GM21529 (cell line): Measurements from ENCODE around the gene CYP2S1.
"Not testable (repeated sequence)": the region's sequence is repeated elsewhere in the genome, so short reads cannot be mapped to it uniquely, and the experiment has no call there.

Experiments used
- ATAC-seq: cut with Tn5 transposase; IDR thresholded peaks from one replicate; pipeline ENCODE4 v1.9.1; 2021; ENCODE audit not compliant: unreplicated experiment

CYP2S1 gene

GRCh38 chr19:41192574-41193429 lies at the start of gene CYP2S1:
Gene CYP2S1 (plus strand): TSS chr19:41193219. CDS start chr19:41193265, 46 bp downstream.
- ATAC-seq = no peak

GRCh38 chr19:41144403-41144802 lies 48.6 kb upstream of the CYP2S1 start:
- no peak for ATAC-seq

DNA sequence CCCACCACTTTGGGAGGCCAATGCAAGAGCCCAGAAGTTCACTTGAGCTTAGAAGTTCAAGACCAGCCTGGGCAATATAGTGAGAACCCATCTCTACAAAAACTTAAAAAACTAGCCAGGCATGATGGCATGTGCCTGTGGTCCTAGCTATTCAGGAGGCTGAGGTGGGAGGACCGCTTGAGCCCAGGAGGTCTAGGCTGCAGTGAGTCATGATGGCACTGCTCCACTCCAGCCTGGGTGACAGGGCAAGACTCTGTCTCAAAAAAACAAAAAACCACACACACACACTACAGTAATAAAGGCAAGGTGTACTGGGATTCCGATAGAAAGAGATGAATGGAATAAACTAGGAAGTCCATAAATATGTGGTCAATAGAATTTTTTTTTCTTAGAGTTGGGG lies 43.2 kb upstream of the CYP2S1 start:
- no peak for ATAC-seq

DNA sequence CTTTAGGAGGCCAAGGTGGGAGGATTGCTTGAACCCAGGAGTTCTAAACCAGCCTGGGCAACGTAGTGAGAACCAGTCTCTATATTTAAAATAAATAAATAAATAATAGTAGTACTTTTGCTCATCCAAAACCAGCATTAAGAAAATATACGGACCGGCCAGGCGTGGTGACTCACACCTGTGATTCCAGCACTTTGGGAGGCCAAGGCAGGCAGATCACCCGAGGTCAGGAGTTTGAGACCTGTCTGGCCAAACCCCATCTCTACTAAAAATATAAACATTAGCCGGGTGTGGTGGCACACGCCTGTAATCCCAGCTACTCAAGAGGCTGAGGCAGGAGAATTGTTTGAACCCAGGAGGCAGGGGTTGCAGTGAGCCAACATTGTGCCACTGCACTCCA lies 42.0 kb upstream of the CYP2S1 start:
- not testable (repeated sequence) for ATAC-seq

GRCh38 chr19:41154060-41154459 lies 39.0 kb upstream of the CYP2S1 start:
- ATAC-seq = no peak

DNA sequence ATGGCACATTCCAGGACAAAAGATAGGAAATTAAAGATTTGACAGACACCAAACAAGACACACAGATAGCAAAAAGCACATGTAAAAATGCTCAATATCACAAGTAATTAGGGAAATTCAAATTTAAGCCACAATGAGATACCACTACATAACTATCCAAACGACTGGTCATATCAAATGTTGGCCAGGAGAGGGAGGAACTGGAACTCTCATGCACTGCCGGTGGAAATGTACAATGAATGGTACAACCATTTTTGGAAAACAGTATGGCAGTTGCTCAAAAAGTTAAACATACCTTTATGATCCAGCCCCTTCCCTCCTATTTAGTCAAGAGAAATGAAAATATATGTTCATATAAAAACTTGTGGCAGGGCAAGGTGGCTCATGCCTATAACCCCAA lies 36.8 kb upstream of the CYP2S1 start:
- no peak for ATAC-seq

- no peak for ATAC-seq
These were observed 33.1 kb upstream of the CYP2S1 start for GRCh38 chr19:41159881-41160280.

DNA sequence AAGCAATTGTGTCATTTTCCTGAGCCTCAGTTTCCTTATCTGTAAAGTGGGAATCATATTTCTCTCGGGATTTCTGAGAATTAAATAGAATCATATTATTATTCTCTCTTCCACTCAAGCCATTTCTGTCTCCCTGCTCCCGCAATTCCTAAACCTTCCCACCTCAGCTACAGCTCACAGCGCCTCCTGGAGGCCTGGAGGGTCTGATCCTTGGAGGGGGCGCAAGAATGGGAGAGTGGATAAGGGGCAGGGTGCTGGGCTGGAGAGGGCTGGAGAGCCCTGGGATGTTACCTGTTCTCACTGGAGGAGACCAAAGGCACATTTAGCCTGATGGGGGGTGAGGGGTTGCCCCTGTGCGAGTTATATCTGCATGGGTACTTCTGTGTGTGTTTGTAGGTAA lies 31.1 kb upstream of the CYP2S1 start:
- no peak for ATAC-seq

DNA sequence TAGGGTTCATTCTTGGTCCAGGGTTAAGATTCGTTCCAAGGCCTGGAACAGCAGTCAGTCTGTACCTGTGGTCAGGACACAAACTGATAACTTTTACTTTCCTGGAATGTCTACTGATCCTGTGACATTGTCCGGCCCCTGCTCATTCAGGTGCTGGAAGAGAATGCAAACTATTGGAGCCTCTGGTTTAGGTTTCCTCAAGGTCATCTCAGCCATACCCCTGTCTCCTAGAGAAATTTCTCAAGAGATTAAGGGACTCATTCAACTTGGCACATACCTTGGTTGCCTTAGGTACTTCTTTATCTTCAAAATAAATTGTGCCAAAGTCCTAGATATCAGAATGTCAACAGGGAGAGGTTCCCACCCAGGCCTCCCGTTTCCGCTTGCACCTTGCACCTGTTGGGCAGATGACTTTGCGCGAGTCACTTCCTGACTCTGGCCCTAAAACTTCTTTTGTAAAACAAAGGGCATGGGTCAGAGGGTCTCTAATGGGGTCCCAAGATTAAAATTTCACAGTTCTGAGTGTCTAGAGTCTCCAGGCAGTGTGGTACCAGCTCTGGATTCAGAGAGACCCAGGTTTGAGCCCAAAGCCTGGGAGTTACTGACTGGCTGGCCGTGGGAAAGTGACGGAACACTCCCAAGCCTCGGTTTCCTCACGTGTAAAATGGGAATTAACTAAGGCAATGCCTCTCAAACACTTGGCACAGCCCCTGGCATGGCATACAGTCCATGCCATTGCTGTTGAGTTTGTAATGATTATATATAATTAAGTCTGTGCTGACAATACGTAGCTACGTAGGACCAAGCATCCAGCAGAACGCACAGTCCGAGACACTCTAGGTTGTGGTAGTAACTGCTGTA lies 25.8 kb upstream of the CYP2S1 start:
- ATAC-seq = no peak

DNA sequence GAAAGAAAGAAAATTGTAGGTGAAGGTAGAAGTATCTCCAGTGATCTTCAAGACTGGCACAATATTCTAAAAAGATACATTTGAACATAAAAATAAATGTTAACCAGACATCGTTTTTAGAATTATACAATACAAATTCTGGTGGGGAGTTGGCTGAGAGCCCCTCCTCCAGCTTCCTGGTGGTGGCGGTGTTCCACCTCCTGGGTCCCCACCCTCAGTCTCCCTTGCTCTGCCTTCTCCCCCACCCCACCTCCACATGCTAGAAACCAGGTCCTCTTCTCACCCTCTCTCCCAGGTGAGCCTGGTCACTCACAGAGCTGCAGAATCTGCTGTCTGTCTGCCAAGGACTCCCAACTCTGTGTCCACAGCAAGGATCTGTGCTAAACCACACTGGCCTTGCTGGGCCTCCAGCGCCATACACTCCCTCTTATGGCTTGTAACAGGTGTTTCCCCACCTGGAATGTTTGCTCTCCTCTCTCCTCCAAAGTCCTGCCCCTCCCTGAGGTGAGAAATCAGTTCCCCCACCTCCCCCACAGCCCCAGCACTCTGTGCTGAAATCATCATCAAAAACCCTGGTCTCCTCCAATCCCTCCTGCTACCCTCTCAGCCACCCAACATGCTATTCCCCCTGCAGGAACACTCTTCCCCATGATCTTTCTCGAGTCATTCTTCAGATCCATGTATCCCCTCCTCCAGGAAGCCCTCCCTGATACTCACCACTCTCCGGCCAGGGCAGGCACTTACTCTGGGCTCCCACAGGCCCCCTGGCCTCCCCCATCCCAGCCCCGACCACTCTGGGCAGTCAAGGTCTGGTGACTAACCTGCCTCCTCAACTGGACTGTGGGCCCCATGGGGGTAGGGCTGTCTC lies 20.5 kb upstream of the CYP2S1 start:
- ATAC-seq = no peak

GRCh38 chr19:41174297-41174928 lies 18.6 kb upstream of the CYP2S1 start:
- ATAC-seq = no peak

DNA sequence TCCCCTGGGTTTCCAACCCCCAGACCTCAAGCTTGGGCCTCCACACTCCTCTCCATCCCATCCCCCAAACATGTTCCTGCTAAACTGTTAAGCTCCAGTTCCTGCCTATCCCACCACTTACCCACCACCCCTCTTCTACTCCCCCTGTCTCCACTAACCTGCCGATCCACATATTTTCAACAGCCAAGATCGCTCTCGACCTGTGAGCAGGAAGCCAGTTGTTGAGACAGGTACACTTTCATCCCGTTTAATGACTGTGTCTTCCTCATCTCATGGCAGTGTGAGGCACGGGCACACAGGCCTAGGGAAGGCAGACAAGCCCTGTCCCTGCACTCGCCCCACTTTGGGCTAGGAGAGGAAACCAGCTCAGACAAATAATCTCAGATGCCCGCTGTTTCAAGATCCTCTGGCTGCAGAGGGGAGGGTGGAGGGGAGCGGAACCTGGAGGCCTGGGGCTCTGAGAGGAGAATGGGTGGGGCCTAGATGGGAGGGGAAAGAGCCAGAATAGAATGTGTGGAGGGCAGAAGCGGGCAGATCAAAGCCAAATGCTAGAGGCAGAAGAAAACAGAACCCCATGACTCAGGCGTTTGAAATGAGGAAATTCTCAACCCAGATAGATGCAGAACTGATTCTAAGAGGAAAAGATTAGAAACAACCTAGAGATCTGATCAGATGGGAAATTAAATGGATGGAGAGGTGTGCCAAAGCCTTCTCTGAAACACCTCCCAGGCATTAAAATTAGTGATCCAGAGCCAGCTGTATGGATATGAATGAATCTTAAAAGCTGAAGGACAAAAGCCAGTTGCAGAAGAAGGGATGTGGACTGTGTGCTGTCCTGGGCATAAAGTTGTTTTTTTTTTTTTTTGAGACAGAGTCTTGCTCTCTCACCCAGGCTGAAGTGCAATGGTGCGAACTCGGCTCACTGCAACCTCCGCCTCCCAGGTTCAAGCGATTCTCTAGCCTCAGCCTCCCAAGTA lies 16.9 kb upstream of the CYP2S1 start:
- ATAC-seq = no peak

DNA sequence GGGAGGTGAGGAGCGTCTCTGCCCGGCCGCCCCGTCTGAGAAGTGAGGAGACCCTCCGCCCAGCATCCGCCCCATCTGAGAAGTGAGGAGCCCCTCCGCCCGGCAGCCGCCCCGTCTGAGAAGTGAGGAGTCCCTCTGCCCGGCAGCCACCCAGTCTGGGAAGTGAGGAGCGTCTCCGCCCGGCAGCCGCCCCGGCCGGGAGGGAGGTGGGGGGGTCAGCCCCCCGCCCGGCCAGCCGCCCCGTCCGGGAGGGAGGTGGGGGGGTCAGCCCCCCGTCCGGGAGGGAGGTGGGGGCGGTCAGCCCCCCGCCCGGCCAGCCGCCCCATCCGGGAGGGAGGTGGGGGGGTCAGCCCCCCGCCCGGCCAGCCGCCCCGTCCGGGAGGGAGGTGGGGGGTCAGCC lies 12.8 kb upstream of the CYP2S1 start:
- not testable (repeated sequence) for ATAC-seq

DNA sequence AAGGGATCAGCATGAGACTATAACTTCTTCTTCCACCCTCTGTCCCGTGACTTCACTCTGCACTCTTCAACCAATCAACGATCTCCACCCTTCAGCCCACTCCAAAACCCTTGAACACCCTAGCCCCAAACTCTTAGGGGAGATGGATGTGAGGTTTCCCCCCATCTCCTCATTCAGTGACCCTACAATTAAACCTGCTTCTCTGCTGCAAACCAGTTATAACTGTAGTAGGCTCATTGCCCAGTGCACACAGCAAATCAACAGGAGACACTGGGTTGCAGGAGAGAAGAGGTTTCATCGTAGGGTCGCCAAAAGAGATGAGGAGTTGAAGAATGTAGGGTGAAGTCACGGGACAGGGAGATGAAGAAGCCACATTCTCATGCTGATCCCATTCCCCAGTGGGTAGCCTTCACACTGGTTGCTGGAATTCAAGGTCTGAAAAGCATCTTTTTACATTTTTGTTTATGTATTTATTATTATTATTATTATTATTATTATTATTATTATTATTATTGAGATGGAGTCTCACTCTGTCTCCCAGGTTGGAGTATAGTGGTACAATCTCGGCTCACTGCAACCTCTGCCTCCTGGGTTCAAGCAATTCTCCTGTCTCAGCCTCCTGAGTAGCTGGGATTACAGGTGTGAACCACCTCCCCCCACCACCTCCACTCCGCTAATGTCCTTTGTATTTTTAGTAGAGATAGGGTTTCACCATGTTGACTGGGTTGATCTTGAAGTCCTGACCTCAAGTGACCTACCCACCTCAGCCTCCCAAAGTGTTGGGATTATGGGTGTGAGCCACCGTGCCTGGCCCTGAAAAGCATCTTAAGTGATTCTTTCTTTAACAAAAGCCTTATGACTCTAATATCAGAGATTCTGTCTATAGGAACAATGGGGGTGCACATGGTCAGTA lies 5.8 kb upstream of the CYP2S1 start:
- no peak for ATAC-seq

- no peak for ATAC-seq
These were observed 5.1 kb upstream of the CYP2S1 start for GRCh38 chr19:41187884-41188279.

GRCh38 chr19:41189425-41190065 lies 3.5 kb upstream of the CYP2S1 start:
- ATAC-seq = no peak

DNA sequence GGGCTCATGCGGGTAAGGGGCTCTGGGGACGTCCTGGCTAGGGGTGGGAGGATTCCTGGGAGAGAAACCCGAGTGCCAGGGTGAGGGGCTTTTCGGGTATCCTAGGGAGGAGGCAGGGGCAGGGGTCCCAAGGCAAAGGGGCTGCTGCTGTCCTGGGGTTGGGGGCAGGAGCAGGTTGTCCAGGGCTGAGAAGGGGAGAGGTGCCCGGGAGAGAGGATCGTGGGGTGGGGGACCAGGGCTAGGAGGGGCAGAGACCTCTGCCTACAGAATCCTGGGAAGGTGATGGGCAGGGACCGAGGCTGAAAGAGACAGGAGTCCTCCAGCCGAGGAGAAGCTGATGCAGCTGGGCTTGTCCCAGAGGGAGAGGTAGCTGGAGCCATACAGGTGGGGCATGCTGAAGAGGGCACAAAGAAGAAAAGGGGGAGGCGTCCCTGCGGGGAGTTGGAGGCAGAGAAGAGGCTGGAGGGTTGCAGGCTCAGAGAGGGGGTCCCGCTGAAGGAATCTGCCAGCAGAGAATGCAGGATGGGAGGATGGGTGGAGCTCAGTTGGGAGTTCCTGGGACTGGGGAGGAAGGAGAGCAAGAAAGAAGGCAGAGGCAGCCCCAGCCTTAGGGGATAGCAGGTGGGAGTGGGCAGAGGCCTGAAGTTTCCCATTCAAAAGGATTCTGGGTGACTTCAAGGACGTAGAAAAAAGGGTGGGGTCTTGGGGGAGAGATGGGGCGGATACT lies 574 bp downstream of the CYP2S1 start:
- no peak for ATAC-seq
